Gastrocnemius medialis (tissue), 4 donors: ENCODE results near the gene LYRM9.

Source experiments
- POLR2A ChIP-seq, 2 donors: fragments of 450-650 bp; IDR thresholded peaks; one replicate each; pipeline ENCODE4 v1.6.1; 2017; ENCODE audit warnings: antibody characterized with exemption in 2 of 2, mild to moderate bottlenecking in 2 of 2, moderate library complexity in 2 of 2
- TF ChIP-seq, protein P1 (sequence below), 5 experiments: fragments of 450-650 bp in 3 of 5; fragments of 200-600 bp in 2 of 5; sonication (generic) in 2 of 5; IDR thresholded peaks in 4 of 5; conservative IDR thresholded peaks in 1 of 5; 1 replicate in 4 of 5; 2 replicates in 1 of 5; pipeline ENCODE4 v1.5.1; 2016 to 2019; ENCODE audit warnings: antibody characterized with exemption in 5 of 5, mild to moderate bottlenecking in 3 of 5, moderate library complexity in 3 of 5

DNA sequence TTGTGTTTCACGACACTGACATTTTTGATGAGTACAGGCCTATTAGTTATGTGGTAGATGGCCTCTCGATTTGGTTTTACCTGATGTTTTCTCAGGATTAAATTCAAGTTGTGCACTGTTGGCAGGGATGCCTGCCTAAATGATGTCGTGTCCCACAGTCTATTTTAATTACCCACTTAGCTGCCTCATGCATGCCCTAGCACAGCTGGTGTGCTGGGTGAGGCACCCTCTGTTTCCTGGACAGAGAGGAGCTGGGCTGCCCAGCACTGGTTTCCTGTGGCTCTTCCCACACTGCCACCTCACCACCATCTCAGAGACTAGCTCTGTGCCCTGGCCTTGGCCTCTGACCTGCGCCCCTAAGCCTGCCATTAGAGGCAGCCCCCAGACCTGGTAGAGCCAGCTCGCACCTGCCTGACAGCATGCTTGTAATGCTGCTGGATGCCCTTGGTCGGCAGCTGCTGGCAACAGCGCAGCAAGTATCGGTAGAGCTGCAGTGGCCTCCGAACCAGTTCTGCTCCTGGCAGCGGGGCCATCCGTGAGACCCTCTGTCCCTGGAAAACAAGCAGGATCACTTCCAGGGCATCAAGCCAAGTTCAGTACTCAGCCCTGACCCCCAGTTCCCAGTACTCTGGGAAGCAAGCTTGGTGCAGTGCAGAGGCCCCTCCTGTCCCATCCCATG is 10.9 kb downstream of the LYRM9 start:
- TF ChIP-seq, protein P1, sequence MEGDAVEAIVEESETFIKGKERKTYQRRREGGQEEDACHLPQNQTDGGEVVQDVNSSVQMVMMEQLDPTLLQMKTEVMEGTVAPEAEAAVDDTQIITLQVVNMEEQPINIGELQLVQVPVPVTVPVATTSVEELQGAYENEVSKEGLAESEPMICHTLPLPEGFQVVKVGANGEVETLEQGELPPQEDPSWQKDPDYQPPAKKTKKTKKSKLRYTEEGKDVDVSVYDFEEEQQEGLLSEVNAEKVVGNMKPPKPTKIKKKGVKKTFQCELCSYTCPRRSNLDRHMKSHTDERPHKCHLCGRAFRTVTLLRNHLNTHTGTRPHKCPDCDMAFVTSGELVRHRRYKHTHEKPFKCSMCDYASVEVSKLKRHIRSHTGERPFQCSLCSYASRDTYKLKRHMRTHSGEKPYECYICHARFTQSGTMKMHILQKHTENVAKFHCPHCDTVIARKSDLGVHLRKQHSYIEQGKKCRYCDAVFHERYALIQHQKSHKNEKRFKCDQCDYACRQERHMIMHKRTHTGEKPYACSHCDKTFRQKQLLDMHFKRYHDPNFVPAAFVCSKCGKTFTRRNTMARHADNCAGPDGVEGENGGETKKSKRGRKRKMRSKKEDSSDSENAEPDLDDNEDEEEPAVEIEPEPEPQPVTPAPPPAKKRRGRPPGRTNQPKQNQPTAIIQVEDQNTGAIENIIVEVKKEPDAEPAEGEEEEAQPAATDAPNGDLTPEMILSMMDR (IDR thresholded peaks at IDR 0.05 in 4 of 5, conservative IDR thresholded peaks at IDR 0.05 in 1 of 5): no peak
- TF ChIP-seq POLR2A (IDR thresholded peaks at IDR 0.05): no peak
